Measurements from ENCODE around the gene LTO1. TPM values are rescaled to one million over a fixed set of nuclear protein-coding genes. Genes with fewer than 3 reads are reported as not detected.

LTO1 gene
- total RNA-seq, 1 donor from 2014 or later = 21.4 TPM

DNA sequence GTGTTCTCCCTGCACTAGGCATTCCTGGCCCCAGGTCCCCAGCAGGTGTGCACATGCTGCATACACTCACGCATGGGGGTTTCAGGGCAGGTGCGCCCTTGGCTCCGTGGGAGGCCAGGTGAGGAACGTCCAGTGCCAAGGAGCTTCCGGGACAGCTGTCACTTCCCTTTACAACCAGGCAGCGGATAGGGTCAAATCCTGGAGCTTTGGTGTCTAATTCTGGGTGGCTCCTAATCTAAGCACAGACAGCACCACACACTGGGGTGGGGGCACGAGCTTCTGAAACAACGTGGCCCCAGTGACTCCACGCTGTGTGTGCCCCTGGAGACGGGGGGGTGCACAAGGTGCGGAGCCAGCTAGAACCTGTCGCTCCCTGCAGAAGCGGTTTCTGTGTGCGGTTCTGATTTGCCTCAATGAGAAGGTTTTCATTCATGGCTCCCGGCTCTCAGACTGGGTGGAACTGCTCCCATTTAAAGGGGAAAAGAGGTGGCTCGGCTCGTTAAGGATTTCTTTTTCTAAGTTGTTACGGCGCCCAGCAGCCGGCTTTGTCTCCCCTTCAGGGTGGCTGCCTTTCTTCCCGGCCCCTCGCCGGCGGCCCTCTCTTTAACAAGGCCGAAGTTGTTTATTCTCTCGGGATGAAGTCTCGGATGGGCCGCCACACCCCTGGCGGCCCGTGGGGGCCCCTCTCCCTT is 29.2 kb downstream of the LTO1 start:
- H3K4me1 Mint-ChIP-seq (ENCODE audit: unreplicated experiment) = peaks cover 21% of the 10 kb centered on the region

DNA sequence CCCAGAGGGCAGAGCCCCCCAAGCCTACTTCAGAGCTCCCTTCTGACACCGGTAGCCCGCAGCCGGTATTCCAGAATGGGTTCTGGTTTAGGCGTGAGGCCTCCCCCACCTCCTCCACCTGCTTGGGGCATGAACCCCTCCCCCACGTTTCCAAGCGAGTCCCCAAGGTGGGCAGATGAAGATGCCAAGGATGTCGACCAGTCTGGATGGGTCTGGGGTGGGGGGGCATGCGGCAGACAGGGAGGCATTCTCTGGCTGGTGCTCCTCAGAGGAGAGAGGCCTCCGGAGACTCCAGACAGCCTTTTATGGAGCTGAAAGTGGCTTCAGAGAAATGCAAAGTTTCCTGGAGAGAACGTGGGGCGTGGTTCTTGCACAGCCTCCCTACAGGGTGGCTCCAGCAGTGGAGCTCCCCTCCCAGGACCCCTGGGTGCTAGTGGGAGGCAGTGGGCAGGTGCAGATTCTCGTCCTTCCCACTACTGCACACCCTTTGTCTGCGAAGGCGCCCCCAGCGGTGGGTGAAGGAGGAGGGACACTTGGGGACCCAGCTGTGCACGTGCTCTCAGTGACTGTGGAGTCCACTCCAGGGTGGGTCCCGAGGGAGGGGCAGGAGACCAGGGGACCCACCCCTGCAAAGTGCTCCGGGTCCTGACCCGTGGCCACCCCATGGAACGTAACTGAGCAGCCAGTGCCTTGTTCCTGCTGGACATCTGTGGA is 30.0 kb downstream of the LTO1 start:
- Mint-ChIP-seq H3K27me3 (ENCODE audit: unreplicated experiment) (no peaks in the 10 kb centered on the region), H3K4me1 (ENCODE audit: unreplicated experiment) (peaks cover 26% of the 10 kb centered on the region), H3K27ac (ENCODE audit: unreplicated experiment) (no peak overlapping the region), H3K9me3 (ENCODE audit: unreplicated experiment) (no peaks in the 10 kb centered on the region), H3K4me3 (ENCODE audit: unreplicated experiment) (no peak overlapping the region), H3K36me3 (ENCODE audit: unreplicated experiment) (peaks cover 16% of the 10 kb centered on the region)
- TF ChIP-seq, protein P1, sequence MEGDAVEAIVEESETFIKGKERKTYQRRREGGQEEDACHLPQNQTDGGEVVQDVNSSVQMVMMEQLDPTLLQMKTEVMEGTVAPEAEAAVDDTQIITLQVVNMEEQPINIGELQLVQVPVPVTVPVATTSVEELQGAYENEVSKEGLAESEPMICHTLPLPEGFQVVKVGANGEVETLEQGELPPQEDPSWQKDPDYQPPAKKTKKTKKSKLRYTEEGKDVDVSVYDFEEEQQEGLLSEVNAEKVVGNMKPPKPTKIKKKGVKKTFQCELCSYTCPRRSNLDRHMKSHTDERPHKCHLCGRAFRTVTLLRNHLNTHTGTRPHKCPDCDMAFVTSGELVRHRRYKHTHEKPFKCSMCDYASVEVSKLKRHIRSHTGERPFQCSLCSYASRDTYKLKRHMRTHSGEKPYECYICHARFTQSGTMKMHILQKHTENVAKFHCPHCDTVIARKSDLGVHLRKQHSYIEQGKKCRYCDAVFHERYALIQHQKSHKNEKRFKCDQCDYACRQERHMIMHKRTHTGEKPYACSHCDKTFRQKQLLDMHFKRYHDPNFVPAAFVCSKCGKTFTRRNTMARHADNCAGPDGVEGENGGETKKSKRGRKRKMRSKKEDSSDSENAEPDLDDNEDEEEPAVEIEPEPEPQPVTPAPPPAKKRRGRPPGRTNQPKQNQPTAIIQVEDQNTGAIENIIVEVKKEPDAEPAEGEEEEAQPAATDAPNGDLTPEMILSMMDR (IDR thresholded peaks at IDR 0.05) = no peak
- DNase-seq (ENCODE audit: extremely low spot score, unreplicated experiment) = no peak

More for the DNA sequence above, 29.2 kb downstream of the LTO1 start:
- H3K36me3 Mint-ChIP-seq (ENCODE audit: unreplicated experiment) = peaks cover 16% of the 10 kb centered on the region
- no peak for DNase-seq (ENCODE audit: extremely low spot score, unreplicated experiment)
- no peak overlapping the region for H3K27ac Mint-ChIP-seq (ENCODE audit: unreplicated experiment)
- no peak overlapping the region for H3K4me3 Mint-ChIP-seq (ENCODE audit: unreplicated experiment)
- TF ChIP-seq, protein P1 (IDR thresholded peaks at IDR 0.05) = no peak
- no peaks in the 10 kb centered on the region for H3K9me3 Mint-ChIP-seq (ENCODE audit: unreplicated experiment)
- H3K27me3 Mint-ChIP-seq (ENCODE audit: unreplicated experiment) = no peaks in the 10 kb centered on the region

DNA sequence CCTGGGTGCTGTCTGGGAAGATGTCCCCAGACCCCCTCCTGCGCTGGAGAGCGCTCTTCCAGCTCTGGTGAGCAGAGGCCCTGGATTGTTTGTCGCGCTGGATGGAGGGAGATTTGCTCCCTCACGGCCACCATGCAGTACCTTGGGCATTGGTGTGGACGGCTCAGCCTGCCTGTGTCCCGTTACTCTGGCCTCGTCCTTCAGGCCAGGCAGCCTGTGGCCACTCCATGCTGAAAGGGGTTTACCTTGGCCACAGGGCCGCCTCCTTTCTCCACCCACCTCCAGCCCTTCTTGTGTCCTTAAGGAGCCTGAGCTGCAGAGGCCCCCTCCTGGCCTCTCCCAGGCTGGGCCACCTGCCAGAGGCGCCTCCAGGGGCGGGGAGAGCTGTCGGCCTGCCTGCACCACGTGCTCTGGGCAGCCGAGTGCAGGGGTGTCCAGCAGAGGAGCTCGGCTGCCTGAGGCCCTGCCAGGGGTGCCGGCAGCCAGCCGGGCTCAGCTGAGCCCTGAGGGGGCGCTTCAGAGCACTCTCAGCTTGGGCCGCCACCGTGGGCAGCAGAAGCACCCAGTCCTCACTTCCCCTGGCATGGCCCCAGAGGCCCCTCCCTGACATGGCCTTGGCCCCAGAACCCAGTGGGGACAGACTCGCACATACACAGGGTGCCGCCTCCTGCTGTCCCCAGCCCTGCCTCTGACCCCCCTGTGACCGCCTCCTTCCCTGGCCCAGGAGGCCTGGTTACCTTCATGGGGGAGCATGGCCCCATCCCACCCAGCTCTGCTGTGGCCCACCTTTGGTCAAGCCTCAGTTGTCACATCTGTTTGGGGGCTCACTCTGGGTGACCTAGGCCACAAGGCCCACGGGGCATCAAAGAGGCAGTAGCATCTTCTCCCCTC is 30.8 kb downstream of the LTO1 start:
- Mint-ChIP-seq H3K27ac (ENCODE audit: unreplicated experiment) (peak overlapping the region; percentile 73), H3K4me3 (ENCODE audit: unreplicated experiment) (peak overlapping the region; percentile 79), H3K9me3 (ENCODE audit: unreplicated experiment) (no peaks in the 10 kb centered on the region), H3K36me3 (ENCODE audit: unreplicated experiment) (peaks cover 12% of the 10 kb centered on the region), H3K27me3 (ENCODE audit: unreplicated experiment) (no peaks in the 10 kb centered on the region), H3K4me1 (ENCODE audit: unreplicated experiment) (peaks cover 34% of the 10 kb centered on the region)
- peak; percentile 90 for DNase-seq (ENCODE audit: extremely low spot score, unreplicated experiment)
- TF ChIP-seq, protein P1 (IDR thresholded peaks at IDR 0.05) = peak; percentile 36

DNA sequence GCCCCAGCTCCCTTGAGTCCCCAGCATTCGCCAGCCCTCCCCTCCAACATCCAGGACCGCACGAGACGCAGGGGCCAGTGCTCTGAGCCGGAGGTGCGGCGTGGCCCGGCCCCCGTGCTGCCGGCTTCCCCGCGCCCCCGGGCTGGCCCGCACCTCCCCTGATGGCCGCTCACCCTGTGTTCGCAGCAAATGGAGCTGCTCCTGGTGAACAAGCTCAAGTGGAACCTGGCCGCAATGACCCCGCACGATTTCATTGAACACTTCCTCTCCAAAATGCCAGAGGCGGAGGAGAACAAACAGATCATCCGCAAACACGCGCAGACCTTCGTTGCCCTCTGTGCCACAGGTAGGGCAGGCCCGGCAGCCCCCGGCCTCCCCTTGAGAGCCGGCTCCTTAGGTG is 31.5 kb downstream of the LTO1 start:
- H3K4me1 Mint-ChIP-seq (ENCODE audit: unreplicated experiment) = peaks cover 35% of the 10 kb centered on the region
- no peak for DNase-seq (ENCODE audit: extremely low spot score, unreplicated experiment)
- TF ChIP-seq, protein P1 (IDR thresholded peaks at IDR 0.05) = peak; percentile 23
- H3K36me3 Mint-ChIP-seq (ENCODE audit: unreplicated experiment) = peaks cover 8% of the 10 kb centered on the region
- H3K4me3 Mint-ChIP-seq (ENCODE audit: unreplicated experiment) = peak overlapping the region; percentile 79
- peak overlapping the region; percentile 73 for H3K27ac Mint-ChIP-seq (ENCODE audit: unreplicated experiment)
- no peaks in the 10 kb centered on the region for H3K9me3 Mint-ChIP-seq (ENCODE audit: unreplicated experiment)
- H3K27me3 Mint-ChIP-seq (ENCODE audit: unreplicated experiment) = no peaks in the 10 kb centered on the region
